Chondrocyte (in vitro differentiated cells): Measurements from ENCODE around the gene IFI30. TPM values are rescaled to one million over a fixed set of nuclear protein-coding genes. Genes with fewer than 3 reads are reported as not detected.

Experiments used
- DNase-seq: peaks from one replicate; pipeline ENCODE4 v3.0.0; 2021; ENCODE audit warnings: mixed read lengths, low spot score
- H3K27ac Mint-ChIP-seq: one replicate; pipeline ENCODE4 v1.8.0; 2021; ENCODE audit warnings: mild to moderate bottlenecking, moderate library complexity, mixed read lengths; ENCODE audit not compliant: unreplicated experiment
- H3K27me3 Mint-ChIP-seq: 2 replicates; pipeline ENCODE4 v1.8.0; 2021; ENCODE audit warnings: low read depth, mixed read lengths
- H3K36me3 Mint-ChIP-seq: 2 replicates; pipeline ENCODE4 v1.8.0; 2021; ENCODE audit warnings: low read depth, mixed read lengths
- H3K4me1 Mint-ChIP-seq: 2 replicates; pipeline ENCODE4 v1.8.0; 2021; ENCODE audit warnings: low read depth, mild to moderate bottlenecking, mixed read lengths
- H3K4me3 Mint-ChIP-seq: one replicate; pipeline ENCODE4 v1.8.0; 2021; ENCODE audit warnings: mild to moderate bottlenecking, moderate library complexity, mixed read lengths; ENCODE audit not compliant: unreplicated experiment
- H3K9me3 Mint-ChIP-seq: 2 replicates; pipeline ENCODE4 v1.8.0; 2021; ENCODE audit warnings: low read depth, mixed read lengths
- CTCF ChIP-seq: fragments of 200-600 bp; sonication (generic); IDR thresholded peaks from 2 replicates; pipeline ENCODE4 v1.5.0; 2021; ENCODE audit warnings: antibody characterized with exemption, mild to moderate bottlenecking, moderate library complexity
- total RNA-seq: library from RNA; stranded (reverse); gene quantifications from 3 replicates; pipeline ENCODE4 v1.2.1, GENCODE V29; 2021

IFI30 gene
- total RNA-seq, 1 donor from 2014 or later = 2.1 TPM

- H3K36me3 Mint-ChIP-seq = peaks cover 17% of the 10 kb centered on the region
- H3K4me3 Mint-ChIP-seq = no peak overlapping the region
- no peaks in the 10 kb centered on the region for H3K27me3 Mint-ChIP-seq
- no peak overlapping the region for H3K27ac Mint-ChIP-seq
- H3K4me1 Mint-ChIP-seq = no peaks in the 10 kb centered on the region
- no peak for TF ChIP-seq CTCF
- H3K9me3 Mint-ChIP-seq = no peaks in the 10 kb centered on the region
- no peak for DNase-seq
These were observed 35.8 kb upstream of the IFI30 start for GRCh38 chr19:18137657-18138339.

- no peaks in the 10 kb centered on the region for H3K27me3 Mint-ChIP-seq
- H3K36me3 Mint-ChIP-seq = peaks cover 21% of the 10 kb centered on the region
- no peaks in the 10 kb centered on the region for H3K4me1 Mint-ChIP-seq
- DNase-seq = no peak
- no peak overlapping the region for H3K4me3 Mint-ChIP-seq
- no peak for TF ChIP-seq CTCF
- no peaks in the 10 kb centered on the region for H3K9me3 Mint-ChIP-seq
- no peak overlapping the region for H3K27ac Mint-ChIP-seq
These were observed 33.1 kb upstream of the IFI30 start for GRCh38 chr19:18140473-18140872.

GRCh38 chr19:18141031-18141430, 32.6 kb upstream of the IFI30 start:
- no peak for TF ChIP-seq CTCF
- Mint-ChIP-seq H3K27me3 (no peaks in the 10 kb centered on the region), H3K36me3 (peaks cover 18% of the 10 kb centered on the region), H3K27ac (no peak overlapping the region), H3K4me1 (no peaks in the 10 kb centered on the region), H3K4me3 (no peak overlapping the region), H3K9me3 (no peaks in the 10 kb centered on the region)
- no peak for DNase-seq

- no peak for TF ChIP-seq CTCF
- Mint-ChIP-seq H3K4me1 (no peaks in the 10 kb centered on the region), H3K4me3 (no peak overlapping the region), H3K27me3 (no peaks in the 10 kb centered on the region), H3K9me3 (no peaks in the 10 kb centered on the region), H3K27ac (no peak overlapping the region), H3K36me3 (peaks cover 22% of the 10 kb centered on the region)
- no peak for DNase-seq
These were observed 29.7 kb upstream of the IFI30 start for GRCh38 chr19:18143902-18144301.

GRCh38 chr19:18144361-18144760, 29.3 kb upstream of the IFI30 start:
- no peak overlapping the region for H3K4me3 Mint-ChIP-seq
- no peak for TF ChIP-seq CTCF
- H3K4me1 Mint-ChIP-seq = no peaks in the 10 kb centered on the region
- DNase-seq = no peak
- H3K36me3 Mint-ChIP-seq = peaks cover 20% of the 10 kb centered on the region
- H3K27me3 Mint-ChIP-seq = no peaks in the 10 kb centered on the region
- no peak overlapping the region for H3K27ac Mint-ChIP-seq
- no peaks in the 10 kb centered on the region for H3K9me3 Mint-ChIP-seq
